SK-N-SH (cell line): Measurements from ENCODE around the gene WDR81. TPM values are rescaled to one million over a fixed set of nuclear protein-coding genes. Genes with fewer than 3 reads are reported as not detected.

Experiments
- CTCF ChIA-PET: fragments of 300-600, 350-600 bp; formaldehyde crosslinking; extraction: SDS; loops from one replicate; lab custom pipeline; 2021; lab: Yijun Ruan, JAX
- POLR2A ChIA-PET: fragments of 350-600 bp; sonication (Branson Sonifier 250); formaldehyde crosslinking; extraction: SDS; loops from one replicate; lab custom pipeline; 2020; ENCODE audit warnings: antibody characterized with exemption, inconsistent platforms; lab: Yijun Ruan, JAX
- DNase-seq: peaks from one replicate; pipeline ENCODE4 v3.0.0; 2012
- H2AFZ ChIP-seq: fragments of 200-600 bp; sonication (generic); 2 replicates; pipeline ENCODE4 v1.8.1; 2016; ENCODE audit warnings: antibody characterized with exemption, mild to moderate bottlenecking, low read depth
- H3F3A ChIP-seq: fragments of 200-600 bp; sonication (generic); replicated peaks from 2 replicates; pipeline ENCODE3; 2016; ENCODE audit warnings: antibody characterized with exemption, mild to moderate bottlenecking; ENCODE audit not compliant: insufficient read depth
- H3K27ac ChIP-seq, 2 experiments: fragments of 200-500 bp in 1 of 2; fragments of 200-600 bp in 1 of 2; sonication (Bioruptor generic) in 1 of 2; sonication (generic), shearing (Covaris generic) in 1 of 2; 2 replicates each; pipeline versions ENCODE4 v1.5.1 to v1.6.1; 2014 to 2016; ENCODE audit warnings: low read depth in 2 of 2, inconsistent platforms in 1 of 2, low read length in 1 of 2, mild to moderate bottlenecking in 1 of 2, mixed read lengths in 1 of 2
- H3K27me3 ChIP-seq: fragments of 200-600 bp; sonication (generic), shearing (Covaris generic); 2 replicates; pipeline ENCODE4 v1.6.1; 2016; ENCODE audit warnings: mixed run types; ENCODE audit not compliant: insufficient read depth
- H3K36me3 ChIP-seq, 2 experiments: fragments of 200-500 bp in 1 of 2; fragments of 200-600 bp in 1 of 2; sonication (Bioruptor generic) in 1 of 2; sonication (generic) in 1 of 2; replicated peaks in 1 of 2; 2 replicates each; pipeline versions ENCODE3 to v1.5.1; 2014 to 2016; ENCODE audit warnings: low read length in 1 of 2, mild to moderate bottlenecking in 1 of 2; ENCODE audit not compliant: insufficient read depth in 2 of 2, control insufficient read depth in 1 of 2
- H3K4me1 ChIP-seq, 2 experiments: fragments of 200-500 bp in 1 of 2; fragments of 200-600 bp in 1 of 2; sonication (Bioruptor generic) in 1 of 2; sonication (generic), shearing (Covaris generic) in 1 of 2; 2 replicates each; pipeline versions ENCODE4 v1.5.1 to v1.6.1; 2014 to 2016; ENCODE audit warnings: low read depth in 1 of 2, low read length in 1 of 2, mixed run types in 1 of 2; ENCODE audit not compliant: insufficient read depth in 2 of 2, control insufficient read depth in 1 of 2
- H3K4me2 ChIP-seq: fragments of 200-600 bp; sonication (generic), shearing (Covaris generic); 2 replicates; pipeline ENCODE4 v1.6.1; 2017; ENCODE audit warnings: mixed run types
- H3K4me3 ChIP-seq, 2 experiments: fragments of 200-500 bp in 1 of 2; fragments of 200-600 bp in 1 of 2; sonication (Bioruptor generic) in 1 of 2; sonication (generic), shearing (Covaris generic) in 1 of 2; 2 replicates each; pipeline versions ENCODE4 v1.5.1 to v1.8.1; 2014 to 2016; ENCODE audit warnings: low read depth in 2 of 2, inconsistent platforms in 1 of 2, low read length in 1 of 2, mild to moderate bottlenecking in 1 of 2, mixed read lengths in 1 of 2, moderate library complexity in 1 of 2
- H3K79me2 ChIP-seq: fragments of 200-600 bp; sonication (generic); 2 replicates; pipeline ENCODE4 v1.8.1; 2017; ENCODE audit warnings: mild to moderate bottlenecking; ENCODE audit not compliant: insufficient read depth
- H3K9ac ChIP-seq: fragments of 200-600 bp; sonication (generic); 2 replicates; pipeline ENCODE4 v1.6.1; 2017; ENCODE audit warnings: mixed run types
- H3K9me2 ChIP-seq: fragments of 200-600 bp; sonication (generic); 2 replicates; pipeline ENCODE4 v1.6.1; 2017; ENCODE audit warnings: mixed run types
- H3K9me3 ChIP-seq: fragments of 200-600 bp; sonication (generic); 2 replicates; pipeline ENCODE4 v1.6.1; 2017; ENCODE audit warnings: mixed run types, mild to moderate bottlenecking, moderate library complexity
- H4K20me1 ChIP-seq: fragments of 200-600 bp; sonication (generic); 2 replicates; pipeline ENCODE4 v1.6.1; 2017; ENCODE audit warnings: mild to moderate bottlenecking, mixed run types; ENCODE audit not compliant: insufficient read depth
- EP300 ChIP-seq, 2 experiments: IDR thresholded peaks; 2 replicates each; pipeline versions ENCODE4 v1.4.0 to v1.6.1; 2012; ENCODE audit warnings: borderline replicate concordance in 1 of 2, low read depth in 1 of 2, low read length in 1 of 2
- EZH2phosphoT487 ChIP-seq: fragments of 200-600 bp; sonication (generic); IDR thresholded peaks from 2 replicates; pipeline ENCODE4 v1.6.1; 2017; ENCODE audit warnings: low read depth, mixed run types, mild to moderate bottlenecking, antibody characterized with exemption, moderate library complexity, borderline replicate concordance
- FOXM1 ChIP-seq: IDR thresholded peaks from 2 replicates; pipeline ENCODE4 v1.4.0; 2012; ENCODE audit warnings: low read depth, mild to moderate bottlenecking
- GATA2 ChIP-seq: sonication (generic); formaldehyde crosslinking; IDR thresholded peaks from 2 replicates; pipeline ENCODE4 v1.5.0; 2020; ENCODE audit warnings: mild to moderate bottlenecking, missing genetic modification reagents
- IRF3 ChIP-seq: fragments of 150-350 bp; IDR thresholded peaks from 2 replicates; pipeline ENCODE4 v1.6.1; 2016; ENCODE audit warnings: mild to moderate bottlenecking, low read depth, low read length
- MAX ChIP-seq: IDR thresholded peaks from 2 replicates; pipeline ENCODE4 v1.4.0; 2012; ENCODE audit warnings: low read depth
- MEF2A ChIP-seq: IDR thresholded peaks from 2 replicates; pipeline ENCODE4 v1.4.0; 2012; ENCODE audit warnings: low read depth, borderline replicate concordance
- MXI1 ChIP-seq: IDR thresholded peaks from 2 replicates; pipeline ENCODE4 v1.6.1; 2012; ENCODE audit warnings: mild to moderate bottlenecking, low read depth, low read length, improper control_type of control experiment
- NFIC ChIP-seq: IDR thresholded peaks from 2 replicates; pipeline ENCODE4 v1.4.0; 2012; ENCODE audit warnings: borderline replicate concordance
- POLR2AphosphoS5 ChIP-seq: IDR thresholded peaks from 2 replicates; pipeline ENCODE4 v1.6.1; 2012; ENCODE audit warnings: low read depth, low read length
- RCOR1 ChIP-seq: fragments of 150-350 bp; IDR thresholded peaks from 2 replicates; pipeline ENCODE4 v1.6.1; 2017; ENCODE audit warnings: antibody characterized with exemption, low read length
- SIN3A ChIP-seq: IDR thresholded peaks from 2 replicates; pipeline ENCODE4 v1.6.1; 2012; ENCODE audit warnings: low read depth, mild to moderate bottlenecking, low read length, moderate library complexity, borderline replicate concordance
- SMC3 ChIP-seq: IDR thresholded peaks from 2 replicates; pipeline ENCODE4 v1.6.1; 2012; ENCODE audit warnings: low read depth, low read length, improper control_type of control experiment
- TCF12 ChIP-seq: IDR thresholded peaks from 2 replicates; pipeline ENCODE4 v1.4.0; 2012
- TEAD4 ChIP-seq: IDR thresholded peaks from 2 replicates; pipeline ENCODE4 v1.4.0; 2012; ENCODE audit warnings: mild to moderate bottlenecking, borderline replicate concordance; ENCODE audit not compliant: insufficient read depth
- USF1 ChIP-seq: IDR thresholded peaks from 2 replicates; pipeline ENCODE4 v1.4.0; 2012; ENCODE audit warnings: low read depth, borderline replicate concordance
- ZBTB33 ChIP-seq: IDR thresholded peaks from 2 replicates; pipeline ENCODE4 v1.4.0; 2012; ENCODE audit warnings: low read depth, borderline replicate concordance
- WGBS: methylation state at CpG from one replicate; pipeline ENCODE4 v1.1.6; 2017; ENCODE audit warnings: low lambda C conversion rate; 5-methylcytosine and 5-hydroxymethylcytosine counted together
- polyA plus RNA-seq, 3 experiments: library from polyadenylated mRNA; depleted of rRNA; stranded (reverse); fragments of >200 nt; gene quantifications; 2 replicates each; pipeline ENCODE4 v1.2.3, GENCODE V29; 2012

The WDR81 gene
- polyA plus RNA-seq, 1 of the 3 experiments (the other 2 are of a cell fraction), result 9.3 TPM

GRCh38 chr17:1744551-1745512 is 20.3 kb downstream of the WDR81 start:
- ChIA-PET POLR2A (no interaction called here), CTCF (no interaction called here)
- no peaks in the 10 kb centered on the region for H3K9me2 ChIP-seq
- no peaks in the 10 kb centered on the region for H3K9me3 ChIP-seq
- H3K79me2 ChIP-seq, result no peaks in the 10 kb centered on the region
- H3K9ac ChIP-seq, result no peak overlapping the region
- H3K36me3 ChIP-seq, result no peaks in the 10 kb centered on the region
- H2AFZ ChIP-seq, result no peak overlapping the region
- no peak overlapping the region for H3K4me3 ChIP-seq
- no peak overlapping the region for H3K4me2 ChIP-seq
- H4K20me1 ChIP-seq, result no peaks in the 10 kb centered on the region
- no peaks in the 10 kb centered on the region for H3K27me3 ChIP-seq
- WGBS, result 80% methylated on average over 22 of the region's 29 CpGs
- H3F3A ChIP-seq, result no peaks in the 10 kb centered on the region
- DNase-seq, result peak; percentile 38
- no peak overlapping the region for H3K27ac ChIP-seq
- no peak for TF ChIP-seq MEF2A
- no peak for TF ChIP-seq FOXM1
- no peak for TF ChIP-seq SMC3
- no peak for TF ChIP-seq IRF3
- no peak for TF ChIP-seq ZBTB33
- no peak for TF ChIP-seq GATA2
- TF ChIP-seq EP300 (IDR thresholded peaks at IDR 0.05; ENCODE audit: borderline replicate concordance in 1 of 2, low read depth in 1 of 2, low read length in 1 of 2), result no peak
- TF ChIP-seq USF1, result no peak
- no peak for TF ChIP-seq SIN3A
- no peak for TF ChIP-seq NFIC
- no peak for TF ChIP-seq RCOR1
- no peak for TF ChIP-seq MXI1
- TF ChIP-seq TEAD4, result no peak
- no peak for TF ChIP-seq EZH2phosphoT487
- TF ChIP-seq MAX, result no peak
- no peak for TF ChIP-seq TCF12
- TF ChIP-seq POLR2AphosphoS5, result no peak
- H3K4me1 ChIP-seq, result peaks cover 0 to 3% of the 10 kb centered on the region in 2 experiments; a peak in 1 of 4 replicates
